Lower leg skin (tissue), 3 donors: ENCODE data around the gene TRMT112.

Experiments
- POLR2A ChIP-seq, 2 donors: fragments of 450-650 bp; IDR thresholded peaks; one replicate each; pipeline ENCODE4 v1.6.1; 2016 to 2017; ENCODE audit warnings: antibody characterized with exemption in 2 of 2, mild to moderate bottlenecking in 1 of 2, moderate library complexity in 1 of 2
- TF ChIP-seq, protein P1 (sequence below), 3 donors: fragments of 450-650 bp; IDR thresholded peaks; one replicate each; pipeline ENCODE4 v1.5.1; 2016; ENCODE audit warnings: antibody characterized with exemption in 3 of 3, mild to moderate bottlenecking in 3 of 3, moderate library complexity in 2 of 3

DNA sequence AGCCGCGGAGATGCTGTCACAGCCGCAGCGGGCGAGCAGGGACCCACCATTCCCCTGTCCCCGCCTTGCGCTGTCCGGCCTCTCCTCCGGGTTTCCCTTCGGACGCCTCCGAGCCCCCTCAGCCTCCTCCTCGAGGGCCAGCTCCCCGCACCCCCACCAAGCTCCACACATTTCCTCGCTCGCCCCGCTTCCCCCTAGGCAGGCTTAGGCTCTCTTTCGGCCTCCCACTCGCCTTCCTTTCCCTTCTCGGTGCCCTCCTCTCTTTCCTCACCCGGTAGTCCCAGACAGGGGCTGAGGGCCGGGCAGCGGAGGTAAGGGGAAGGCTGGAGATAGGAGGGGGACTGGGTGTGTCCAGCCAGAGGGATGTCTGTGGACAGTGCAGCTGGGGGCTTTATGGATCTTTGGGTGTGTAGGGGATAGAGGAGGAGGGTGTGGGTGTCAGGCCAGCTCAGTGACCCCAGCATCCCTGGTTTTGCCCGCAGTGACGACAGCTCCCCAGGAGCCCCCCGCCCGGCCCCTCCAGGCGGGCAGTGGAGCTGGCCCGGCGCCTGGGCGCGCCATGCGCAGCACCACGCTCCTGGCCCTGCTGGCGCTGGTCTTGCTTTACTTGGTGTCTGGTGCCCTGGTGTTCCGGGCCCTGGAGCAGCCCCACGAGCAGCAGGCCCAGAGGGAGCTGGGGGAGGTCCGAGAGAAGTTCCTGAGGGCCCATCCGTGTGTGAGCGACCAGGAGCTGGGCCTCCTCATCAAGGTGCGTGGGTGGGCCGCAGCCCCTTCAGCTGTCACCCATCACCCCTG lies 24.7 kb downstream of the TRMT112 start:
- TF ChIP-seq, protein P1, sequence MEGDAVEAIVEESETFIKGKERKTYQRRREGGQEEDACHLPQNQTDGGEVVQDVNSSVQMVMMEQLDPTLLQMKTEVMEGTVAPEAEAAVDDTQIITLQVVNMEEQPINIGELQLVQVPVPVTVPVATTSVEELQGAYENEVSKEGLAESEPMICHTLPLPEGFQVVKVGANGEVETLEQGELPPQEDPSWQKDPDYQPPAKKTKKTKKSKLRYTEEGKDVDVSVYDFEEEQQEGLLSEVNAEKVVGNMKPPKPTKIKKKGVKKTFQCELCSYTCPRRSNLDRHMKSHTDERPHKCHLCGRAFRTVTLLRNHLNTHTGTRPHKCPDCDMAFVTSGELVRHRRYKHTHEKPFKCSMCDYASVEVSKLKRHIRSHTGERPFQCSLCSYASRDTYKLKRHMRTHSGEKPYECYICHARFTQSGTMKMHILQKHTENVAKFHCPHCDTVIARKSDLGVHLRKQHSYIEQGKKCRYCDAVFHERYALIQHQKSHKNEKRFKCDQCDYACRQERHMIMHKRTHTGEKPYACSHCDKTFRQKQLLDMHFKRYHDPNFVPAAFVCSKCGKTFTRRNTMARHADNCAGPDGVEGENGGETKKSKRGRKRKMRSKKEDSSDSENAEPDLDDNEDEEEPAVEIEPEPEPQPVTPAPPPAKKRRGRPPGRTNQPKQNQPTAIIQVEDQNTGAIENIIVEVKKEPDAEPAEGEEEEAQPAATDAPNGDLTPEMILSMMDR (IDR thresholded peaks at IDR 0.05): no peak
- TF ChIP-seq POLR2A (IDR thresholded peaks at IDR 0.05): no peak
